ENCODE measurements around the gene UGT1A5. TPM values are rescaled to one million over a fixed set of nuclear protein-coding genes. Genes with fewer than 3 reads are reported as not detected.

Gene UGT1A5
- total and polyA plus RNA-seq, 2 of the 13 experiments (the other 11 are each of a cell fraction or from before 2014, with no cell fraction given) = not detected

DNA sequence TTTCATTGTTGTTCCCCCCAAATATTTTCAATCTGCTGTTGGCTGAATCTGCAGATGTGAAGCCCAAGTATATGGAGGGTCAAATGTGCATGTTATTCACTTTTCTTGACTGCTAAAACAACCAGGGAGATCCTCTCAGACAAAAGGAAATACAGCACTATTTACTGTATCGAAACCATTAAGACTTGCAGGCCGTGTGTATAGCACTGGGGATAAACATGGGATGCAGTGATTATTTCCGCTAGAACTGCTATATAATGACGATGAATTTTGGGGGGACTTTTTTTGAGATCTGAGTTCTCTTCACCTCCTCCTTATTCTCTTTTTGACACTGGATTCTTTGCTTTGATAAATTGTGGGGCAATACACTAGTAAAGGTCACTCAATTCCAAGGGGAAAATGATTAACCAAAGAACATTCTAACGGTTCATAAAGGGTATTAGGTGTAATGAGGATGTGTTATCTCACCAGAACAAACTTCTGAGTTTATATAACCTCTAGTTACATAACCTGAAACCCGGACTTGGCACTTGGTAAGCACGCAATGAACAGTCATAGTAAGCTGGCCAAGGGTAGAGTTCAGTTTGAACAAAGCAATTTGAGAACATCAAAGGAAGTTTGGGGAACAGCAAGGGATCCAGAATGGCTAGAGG lies 43.8 kb downstream of the UGT1A5 start (continued):
- TF ChIP-seq, protein P1, sequence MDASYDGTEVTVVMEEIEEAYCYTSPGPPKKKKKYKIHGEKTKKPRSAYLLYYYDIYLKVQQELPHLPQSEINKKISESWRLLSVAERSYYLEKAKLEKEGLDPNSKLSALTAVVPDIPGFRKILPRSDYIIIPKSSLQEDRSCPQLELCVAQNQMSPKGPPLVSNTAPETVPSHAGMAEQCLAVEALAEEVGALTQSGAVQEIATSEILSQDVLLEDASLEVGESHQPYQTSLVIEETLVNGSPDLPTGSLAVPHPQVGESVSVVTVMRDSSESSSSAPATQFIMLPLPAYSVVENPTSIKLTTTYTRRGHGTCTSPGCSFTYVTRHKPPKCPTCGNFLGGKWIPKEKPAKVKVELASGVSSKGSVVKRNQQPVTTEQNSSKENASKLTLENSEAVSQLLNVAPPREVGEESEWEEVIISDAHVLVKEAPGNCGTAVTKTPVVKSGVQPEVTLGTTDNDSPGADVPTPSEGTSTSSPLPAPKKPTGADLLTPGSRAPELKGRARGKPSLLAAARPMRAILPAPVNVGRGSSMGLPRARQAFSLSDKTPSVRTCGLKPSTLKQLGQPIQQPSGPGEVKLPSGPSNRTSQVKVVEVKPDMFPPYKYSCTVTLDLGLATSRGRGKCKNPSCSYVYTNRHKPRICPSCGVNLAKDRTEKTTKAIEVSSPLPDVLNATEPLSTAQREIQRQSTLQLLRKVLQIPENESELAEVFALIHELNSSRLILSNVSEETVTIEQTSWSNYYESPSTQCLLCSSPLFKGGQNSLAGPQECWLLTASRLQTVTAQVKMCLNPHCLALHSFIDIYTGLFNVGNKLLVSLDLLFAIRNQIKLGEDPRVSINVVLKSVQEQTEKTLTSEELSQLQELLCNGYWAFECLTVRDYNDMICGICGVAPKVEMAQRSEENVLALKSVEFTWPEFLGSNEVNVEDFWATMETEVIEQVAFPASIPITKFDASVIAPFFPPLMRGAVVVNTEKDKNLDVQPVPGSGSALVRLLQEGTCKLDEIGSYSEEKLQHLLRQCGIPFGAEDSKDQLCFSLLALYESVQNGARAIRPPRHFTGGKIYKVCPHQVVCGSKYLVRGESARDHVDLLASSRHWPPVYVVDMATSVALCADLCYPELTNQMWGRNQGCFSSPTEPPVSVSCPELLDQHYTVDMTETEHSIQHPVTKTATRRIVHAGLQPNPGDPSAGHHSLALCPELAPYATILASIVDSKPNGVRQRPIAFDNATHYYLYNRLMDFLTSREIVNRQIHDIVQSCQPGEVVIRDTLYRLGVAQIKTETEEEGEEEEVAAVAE (CRISPR knock-in tag; IDR thresholded peaks at IDR 0.05; ENCODE audit: borderline replicate concordance) = peak; percentile 65; the same call in 1 of the 2 replicates
- TF ChIP-seq, protein P2, sequence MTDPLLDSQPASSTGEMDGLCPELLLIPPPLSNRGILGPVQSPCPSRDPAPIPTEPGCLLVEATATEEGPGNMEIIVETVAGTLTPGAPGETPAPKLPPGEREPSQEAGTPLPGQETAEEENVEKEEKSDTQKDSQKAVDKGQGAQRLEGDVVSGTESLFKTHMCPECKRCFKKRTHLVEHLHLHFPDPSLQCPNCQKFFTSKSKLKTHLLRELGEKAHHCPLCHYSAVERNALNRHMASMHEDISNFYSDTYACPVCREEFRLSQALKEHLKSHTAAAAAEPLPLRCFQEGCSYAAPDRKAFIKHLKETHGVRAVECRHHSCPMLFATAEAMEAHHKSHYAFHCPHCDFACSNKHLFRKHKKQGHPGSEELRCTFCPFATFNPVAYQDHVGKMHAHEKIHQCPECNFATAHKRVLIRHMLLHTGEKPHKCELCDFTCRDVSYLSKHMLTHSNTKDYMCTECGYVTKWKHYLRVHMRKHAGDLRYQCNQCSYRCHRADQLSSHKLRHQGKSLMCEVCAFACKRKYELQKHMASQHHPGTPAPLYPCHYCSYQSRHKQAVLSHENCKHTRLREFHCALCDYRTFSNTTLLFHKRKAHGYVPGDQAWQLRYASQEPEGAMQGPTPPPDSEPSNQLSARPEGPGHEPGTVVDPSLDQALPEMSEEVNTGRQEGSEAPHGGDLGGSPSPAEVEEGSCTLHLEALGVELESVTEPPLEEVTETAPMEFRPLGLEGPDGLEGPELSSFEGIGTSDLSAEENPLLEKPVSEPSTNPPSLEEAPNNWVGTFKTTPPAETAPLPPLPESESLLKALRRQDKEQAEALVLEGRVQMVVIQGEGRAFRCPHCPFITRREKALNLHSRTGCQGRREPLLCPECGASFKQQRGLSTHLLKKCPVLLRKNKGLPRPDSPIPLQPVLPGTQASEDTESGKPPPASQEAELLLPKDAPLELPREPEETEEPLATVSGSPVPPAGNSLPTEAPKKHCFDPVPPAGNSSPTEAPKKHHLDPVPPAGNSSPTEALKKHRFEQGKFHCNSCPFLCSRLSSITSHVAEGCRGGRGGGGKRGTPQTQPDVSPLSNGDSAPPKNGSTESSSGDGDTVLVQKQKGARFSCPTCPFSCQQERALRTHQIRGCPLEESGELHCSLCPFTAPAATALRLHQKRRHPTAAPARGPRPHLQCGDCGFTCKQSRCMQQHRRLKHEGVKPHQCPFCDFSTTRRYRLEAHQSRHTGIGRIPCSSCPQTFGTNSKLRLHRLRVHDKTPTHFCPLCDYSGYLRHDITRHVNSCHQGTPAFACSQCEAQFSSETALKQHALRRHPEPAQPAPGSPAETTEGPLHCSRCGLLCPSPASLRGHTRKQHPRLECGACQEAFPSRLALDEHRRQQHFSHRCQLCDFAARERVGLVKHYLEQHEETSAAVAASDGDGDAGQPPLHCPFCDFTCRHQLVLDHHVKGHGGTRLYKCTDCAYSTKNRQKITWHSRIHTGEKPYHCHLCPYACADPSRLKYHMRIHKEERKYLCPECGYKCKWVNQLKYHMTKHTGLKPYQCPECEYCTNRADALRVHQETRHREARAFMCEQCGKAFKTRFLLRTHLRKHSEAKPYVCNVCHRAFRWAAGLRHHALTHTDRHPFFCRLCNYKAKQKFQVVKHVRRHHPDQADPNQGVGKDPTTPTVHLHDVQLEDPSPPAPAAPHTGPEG (CRISPR knock-in tag; IDR thresholded peaks at IDR 0.05) = no peak
- TF ChIP-seq, protein P3, sequence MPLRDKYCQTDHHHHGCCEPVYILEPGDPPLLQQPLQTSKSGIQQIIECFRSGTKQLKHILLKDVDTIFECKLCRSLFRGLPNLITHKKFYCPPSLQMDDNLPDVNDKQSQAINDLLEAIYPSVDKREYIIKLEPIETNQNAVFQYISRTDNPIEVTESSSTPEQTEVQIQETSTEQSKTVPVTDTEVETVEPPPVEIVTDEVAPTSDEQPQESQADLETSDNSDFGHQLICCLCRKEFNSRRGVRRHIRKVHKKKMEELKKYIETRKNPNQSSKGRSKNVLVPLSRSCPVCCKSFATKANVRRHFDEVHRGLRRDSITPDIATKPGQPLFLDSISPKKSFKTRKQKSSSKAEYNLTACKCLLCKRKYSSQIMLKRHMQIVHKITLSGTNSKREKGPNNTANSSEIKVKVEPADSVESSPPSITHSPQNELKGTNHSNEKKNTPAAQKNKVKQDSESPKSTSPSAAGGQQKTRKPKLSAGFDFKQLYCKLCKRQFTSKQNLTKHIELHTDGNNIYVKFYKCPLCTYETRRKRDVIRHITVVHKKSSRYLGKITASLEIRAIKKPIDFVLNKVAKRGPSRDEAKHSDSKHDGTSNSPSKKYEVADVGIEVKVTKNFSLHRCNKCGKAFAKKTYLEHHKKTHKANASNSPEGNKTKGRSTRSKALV (CRISPR knock-in tag; IDR thresholded peaks at IDR 0.05) = peak; percentile 73; the same call in 1 of the 2 replicates
- no peak for TF ChIP-seq DMAP1 (CRISPR knock-in tag; IDR thresholded peaks at IDR 0.05)
- no peak for TF ChIP-seq ZNF615 (CRISPR knock-in tag; IDR thresholded peaks at IDR 0.05; ENCODE audit: borderline replicate concordance)
- peak; percentile 100 for TF ChIP-seq NR2F6 (IDR thresholded peaks at IDR 0.05)
- TF ChIP-seq NR2F6 (CRISPR knock-in tag; IDR thresholded peaks at IDR 0.05) = peak; percentile 99
- TF ChIP-seq, protein P4, sequence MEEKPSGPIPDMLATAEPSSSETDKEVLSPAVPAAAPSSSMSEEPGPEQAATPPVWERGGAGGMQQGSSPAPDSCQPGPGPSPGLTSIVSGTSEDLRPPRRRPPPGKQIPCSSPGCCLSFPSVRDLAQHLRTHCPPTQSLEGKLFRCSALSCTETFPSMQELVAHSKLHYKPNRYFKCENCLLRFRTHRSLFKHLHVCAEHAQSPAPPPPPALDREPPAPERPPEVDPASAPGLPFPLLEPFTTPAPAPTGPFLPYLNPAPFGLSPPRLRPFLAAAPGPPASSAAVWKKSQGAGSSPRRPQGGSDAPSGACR (CRISPR knock-in tag; IDR thresholded peaks at IDR 0.05) = peak; percentile 48; the same call in 1 of the 2 replicates
- no peak for TF ChIP-seq HIVEP1 (CRISPR knock-in tag; IDR thresholded peaks at IDR 0.05)
- no peak; the same call in 1 of the 2 replicates for TF ChIP-seq ZNF333 (CRISPR knock-in tag; IDR thresholded peaks at IDR 0.05; ENCODE audit: borderline replicate concordance)
- TF ChIP-seq ZNF768 (CRISPR knock-in tag; IDR thresholded peaks at IDR 0.05) = no peak
- TF ChIP-seq ZNF563 (CRISPR knock-in tag; IDR thresholded peaks at IDR 0.05) = no peak

Data from HepG2 (cell line).